SU-DHL-6 (cell line): Measurements from ENCODE around the gene SYNGR2.

Experiments used
- H2AFZ ChIP-seq: fragments of 200-600 bp; sonication (generic); 2 replicates; pipeline ENCODE4 v1.6.1; 2014; ENCODE audit warnings: low read depth, mild to moderate bottlenecking, moderate library complexity, mixed read lengths, antibody characterized with exemption, low read length; ENCODE audit not compliant: severe bottlenecking
- H3F3A ChIP-seq: fragments of 200-600 bp; shearing (Covaris generic); 2 replicates; pipeline ENCODE4 v1.6.0; 2016; ENCODE audit warnings: antibody characterized with exemption, mild to moderate bottlenecking; ENCODE audit not compliant: insufficient read depth
- H3K27ac ChIP-seq: fragments of 200-600 bp; sonication (generic); 2 replicates; pipeline ENCODE4 v1.5.1; 2016; ENCODE audit warnings: low read depth, mild to moderate bottlenecking, low read length, moderate library complexity, mixed read lengths
- H3K27me3 ChIP-seq: fragments of 200-600 bp; sonication (generic), shearing (Covaris generic); 2 replicates; pipeline ENCODE4 v1.6.0; 2014; ENCODE audit warnings: mild to moderate bottlenecking, low read length
- H3K36me3 ChIP-seq: fragments of 200-600 bp; sonication (generic); 2 replicates; pipeline ENCODE4 v1.6.1; 2014; ENCODE audit warnings: mild to moderate bottlenecking, low read length, mixed read lengths
- H3K4me2 ChIP-seq: fragments of 300-600, 200-600 bp; shearing (Covaris generic), sonication (generic); 2 replicates; pipeline ENCODE4 v1.6.0; 2014; ENCODE audit warnings: low read length, low read depth, mild to moderate bottlenecking; ENCODE audit not compliant: poor library complexity, severe bottlenecking
- H3K4me3 ChIP-seq: fragments of 200-600 bp; sonication (generic); 2 replicates; pipeline ENCODE4 v1.5.1; 2014; ENCODE audit warnings: antibody characterized with exemption, low read length, mild to moderate bottlenecking, mixed read lengths; ENCODE audit not compliant: insufficient read depth, poor library complexity, severe bottlenecking
- H3K79me2 ChIP-seq: fragments of 200-600 bp; sonication (generic); 2 replicates; pipeline ENCODE4 v1.6.1; 2014; ENCODE audit warnings: mild to moderate bottlenecking, low read length, moderate library complexity; ENCODE audit not compliant: insufficient read depth
- H3K9ac ChIP-seq: fragments of 200-600 bp; sonication (generic); 2 replicates; pipeline ENCODE4 v1.7.0; 2014; ENCODE audit warnings: mild to moderate bottlenecking, low read length
- H3K9me2 ChIP-seq: fragments of 200-600 bp; sonication (generic); replicated peaks from 2 replicates; pipeline ENCODE4 v1.6.1; 2014; ENCODE audit warnings: low read length; ENCODE audit not compliant: insufficient read depth
- H3K9me3 ChIP-seq: fragments of 200-600 bp; sonication (generic); 2 replicates; pipeline ENCODE4 v1.6.1; 2014; ENCODE audit warnings: low read length, mixed read lengths; ENCODE audit not compliant: insufficient read depth
- H4K20me1 ChIP-seq: fragments of 200-600 bp; sonication (generic); 2 replicates; pipeline ENCODE4 v1.6.1; 2014; ENCODE audit warnings: low read depth, mild to moderate bottlenecking, antibody characterized with exemption, low read length, moderate library complexity, mixed read lengths
- CTCF ChIP-seq: fragments of 200-600 bp; sonication (generic); IDR thresholded peaks from one replicate; pipeline ENCODE4 v1.5.1; 2017; ENCODE audit warnings: antibody characterized with exemption, mild to moderate bottlenecking, low read length, moderate library complexity; ENCODE audit not compliant: insufficient read depth, poor library complexity, severe bottlenecking
- EZH2phosphoT487 ChIP-seq: fragments of 200-600 bp; sonication (generic), shearing (Covaris generic); conservative IDR thresholded peaks from 2 replicates; pipeline ENCODE4 v1.6.1; 2018; ENCODE audit warnings: mild to moderate bottlenecking, antibody characterized with exemption, low read length, moderate library complexity, mixed read lengths

The SYNGR2 gene

GRCh38 chr17:78168242-78168902 is at the start of gene SYNGR2:
TSS of gene SYNGR2 (plus strand) at chr17:78168581. CDS start at chr17:78168617, 36 bp downstream.
- no peaks in the 10 kb centered on the region; the same call in 1 of the 2 replicates for H4K20me1 ChIP-seq
- H3F3A ChIP-seq: peaks cover 28% of the 10 kb centered on the region
- peak within 1 kb of the TSS; percentile 94 for H3K9ac ChIP-seq
- no peaks in the 10 kb centered on the region for H3K36me3 ChIP-seq
- H3K79me2 ChIP-seq: peaks cover 31% of the 10 kb centered on the region
- TF ChIP-seq CTCF: no peak
- TF ChIP-seq EZH2phosphoT487: no peak
- H3K9me3 ChIP-seq: no peaks in the 10 kb centered on the region
- H3K27ac ChIP-seq: peak within 1 kb of the TSS; percentile 88
- no peaks in the 10 kb centered on the region for H3K27me3 ChIP-seq
- peak within 1 kb of the TSS; percentile 63 for H2AFZ ChIP-seq
- H3K9me2 ChIP-seq: no peaks in the 10 kb centered on the region
- H3K4me3 ChIP-seq: peak within 1 kb of the TSS; percentile 88
- peak within 1 kb of the TSS; percentile 79 for H3K4me2 ChIP-seq

- no peak for TF ChIP-seq EZH2phosphoT487
- no peak for TF ChIP-seq CTCF
- Histone ChIP-seq H3K9me2 (no peaks in the 10 kb centered on the region), H3K9ac (no peak overlapping the region), H3K79me2 (peaks cover 5% of the 10 kb centered on the region; the same call in 1 of the 2 replicates), H3K27ac (no peak overlapping the region), H3K36me3 (peaks cover 5% of the 10 kb centered on the region), H3F3A (no peaks in the 10 kb centered on the region), H3K27me3 (no peaks in the 10 kb centered on the region), H3K4me2 (no peak overlapping the region), H3K9me3 (no peaks in the 10 kb centered on the region), H3K4me3 (no peak overlapping the region), H4K20me1 (no peaks in the 10 kb centered on the region; the same call in 1 of the 2 replicates), H2AFZ (no peak overlapping the region)
These were observed 49.6 kb upstream of the SYNGR2 start for GRCh38 chr17:78118801-78119241.

GRCh38 chr17:78120537-78120936 is 47.8 kb upstream of the SYNGR2 start:
- TF ChIP-seq EZH2phosphoT487: no peak
- no peak for TF ChIP-seq CTCF
- Histone ChIP-seq H3K4me2 (no peak overlapping the region), H3K79me2 (peaks cover 9% of the 10 kb centered on the region), H3K9me2 (no peaks in the 10 kb centered on the region), H3K9me3 (no peaks in the 10 kb centered on the region), H3K9ac (no peak overlapping the region), H3K36me3 (peaks cover 5% of the 10 kb centered on the region), H3K27ac (no peak overlapping the region), H3K27me3 (no peaks in the 10 kb centered on the region), H3K4me3 (no peak overlapping the region), H4K20me1 (no peaks in the 10 kb centered on the region; the same call in 1 of the 2 replicates), H2AFZ (no peak overlapping the region), H3F3A (no peaks in the 10 kb centered on the region)
